ENCODE data around the gene TNFRSF13B.
"Not testable (repeated sequence)": the region's sequence is repeated elsewhere in the genome, so short reads cannot be mapped to it uniquely, and the experiment has no call there.

TNFRSF13B gene

DNA sequence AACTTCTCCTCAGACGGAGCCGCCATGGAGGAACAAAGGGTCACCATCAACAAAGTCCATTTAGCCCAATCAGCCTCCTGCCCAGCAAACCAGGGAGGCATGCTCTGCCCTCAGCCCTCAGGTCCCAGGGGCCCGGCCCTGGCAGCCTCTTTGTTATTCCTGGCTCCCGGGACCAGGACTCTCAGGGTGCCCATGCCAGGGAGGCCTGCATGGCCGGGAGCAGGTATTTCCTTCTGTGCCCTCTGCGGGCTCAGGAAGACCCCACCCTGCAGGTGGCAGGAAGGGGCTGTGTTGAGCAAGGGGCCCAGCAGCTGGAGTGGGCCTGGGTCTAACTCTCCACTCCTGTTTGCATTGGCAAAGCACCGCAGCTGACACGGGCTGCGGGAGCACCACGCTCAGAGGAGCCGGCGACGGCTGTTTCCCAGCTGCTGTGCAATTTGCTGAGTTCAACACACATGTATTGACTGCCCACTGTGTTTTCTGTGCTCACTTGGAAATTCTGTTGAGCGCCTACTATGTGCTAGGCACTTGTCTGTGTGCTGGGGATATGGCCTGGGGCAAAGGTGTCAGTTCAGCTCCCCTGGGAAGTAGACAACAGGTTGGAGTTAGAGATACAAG is 33.2 kb upstream of the TNFRSF13B start:
- DNase-seq, result not testable (repeated sequence)

- no peak for DNase-seq
Observed at GRCh38 chr17:17004251-17004996, 32.5 kb upstream of the TNFRSF13B start.

DNA sequence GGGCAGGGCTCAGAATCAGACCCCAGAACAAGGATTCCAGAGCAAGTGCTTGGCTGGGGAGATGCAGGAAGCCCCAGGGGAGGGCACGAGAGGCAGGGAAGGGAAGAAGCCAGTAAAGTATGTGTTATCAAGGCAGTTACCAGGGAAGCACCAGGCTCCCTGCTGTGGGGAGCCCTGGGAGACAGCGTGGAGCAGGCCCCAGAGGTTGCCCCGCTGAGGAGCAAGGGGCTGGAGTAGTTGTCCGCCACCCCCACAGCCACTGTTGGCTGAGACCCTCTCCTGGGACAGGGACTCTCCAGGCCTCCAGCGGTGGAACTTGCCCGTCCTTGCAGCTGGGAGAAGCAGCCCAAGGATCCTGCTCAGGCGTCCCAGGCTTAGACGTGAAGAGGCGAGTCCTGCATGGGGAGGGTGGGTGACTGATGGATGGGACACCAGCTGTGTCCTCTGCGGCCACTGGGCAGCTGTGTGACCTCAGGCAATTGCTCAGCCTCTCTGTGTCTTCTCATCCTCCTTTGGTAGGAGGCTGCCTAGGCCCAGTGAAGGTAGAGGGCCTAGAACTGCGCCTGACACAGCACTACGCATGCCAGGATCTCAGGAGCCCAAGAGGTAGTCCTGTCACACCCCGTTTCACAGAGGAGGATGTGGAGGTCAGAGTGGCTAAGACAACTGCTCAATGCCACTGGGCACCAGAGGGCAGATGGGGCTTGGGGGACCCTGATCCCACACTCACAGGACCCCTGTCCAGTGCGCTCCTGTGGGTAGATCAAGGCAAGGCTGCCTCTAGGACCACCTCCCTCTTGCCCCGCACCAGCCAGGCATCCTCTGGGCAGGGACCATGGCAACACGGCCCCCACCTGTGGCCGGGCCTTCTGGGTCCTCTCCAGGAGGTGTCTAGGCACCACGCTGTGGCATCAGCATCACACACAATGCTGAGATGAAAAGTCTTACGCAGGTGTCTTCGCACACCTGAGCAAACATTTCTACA is 31.1 kb upstream of the TNFRSF13B start:
- not testable (repeated sequence) for DNase-seq

- DNase-seq, result peak; percentile 86
Observed at GRCh38 chr17:17001874-17002520, 30.1 kb upstream of the TNFRSF13B start.

DNA sequence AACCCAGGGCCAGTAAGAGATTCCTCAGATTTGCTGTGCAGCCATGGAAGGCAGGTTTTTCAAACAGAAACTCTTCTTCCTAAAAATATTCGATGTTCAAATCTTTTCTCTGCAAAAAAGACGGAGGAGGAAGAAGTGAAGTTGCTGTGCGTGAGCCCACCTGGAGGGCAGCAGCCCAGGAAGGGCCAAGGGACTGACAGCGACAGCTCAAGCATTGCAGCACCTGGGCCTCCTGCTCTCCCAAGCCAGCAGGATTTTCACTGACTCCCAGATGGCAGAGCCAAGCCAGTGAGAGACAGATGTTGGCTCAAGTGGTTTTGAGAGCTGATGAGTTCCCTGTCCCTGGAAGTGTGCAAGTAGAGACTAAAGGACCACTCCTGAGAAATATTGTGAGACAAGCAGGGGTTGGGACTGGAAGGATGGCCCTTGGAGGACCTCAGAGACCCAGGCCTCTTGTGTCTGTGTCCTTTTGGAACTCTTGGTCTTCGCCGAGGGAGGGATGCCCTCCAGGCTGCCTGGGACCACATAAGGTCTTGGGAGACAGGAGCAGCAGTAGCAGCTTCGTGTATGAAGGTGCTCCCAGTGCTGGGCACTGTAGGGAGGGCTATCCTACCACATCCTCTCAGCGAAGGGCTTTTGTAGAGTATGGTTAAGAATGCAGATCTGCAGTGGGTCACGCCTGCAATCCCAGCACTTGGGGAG is 29.3 kb upstream of the TNFRSF13B start:
- DNase-seq, result no peak

GRCh38 chr17:16999931-17000625 is 28.2 kb upstream of the TNFRSF13B start:
- no peak for DNase-seq

GRCh38 chr17:16997514-16998429 is 25.9 kb upstream of the TNFRSF13B start:
- DNase-seq, result no peak

- DNase-seq, result not testable (repeated sequence)
Observed at GRCh38 chr17:16996726-16997125, 24.8 kb upstream of the TNFRSF13B start.

DNA sequence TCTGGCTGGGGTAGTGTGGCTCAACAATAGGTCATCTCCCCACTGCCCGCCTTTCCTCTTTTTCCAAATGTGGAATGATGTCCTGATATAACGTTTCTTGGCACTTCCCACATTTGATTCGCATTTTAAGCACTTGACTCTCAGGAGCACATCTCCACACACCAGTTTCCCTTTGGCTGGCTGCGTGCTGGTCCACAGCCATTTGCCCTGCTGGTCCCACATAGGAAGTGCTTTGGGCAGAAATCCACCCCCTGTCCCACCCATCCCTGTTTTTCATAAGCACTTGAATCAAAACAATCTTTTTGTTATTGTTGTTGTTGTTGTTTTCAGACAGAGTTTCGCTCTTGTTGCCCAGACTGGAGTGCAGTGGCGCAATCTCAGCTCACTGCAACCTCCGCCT is 24.0 kb upstream of the TNFRSF13B start:
- no peak for DNase-seq

GRCh38 chr17:16994631-16995030 is 22.7 kb upstream of the TNFRSF13B start:
- DNase-seq, result no peak

DNA sequence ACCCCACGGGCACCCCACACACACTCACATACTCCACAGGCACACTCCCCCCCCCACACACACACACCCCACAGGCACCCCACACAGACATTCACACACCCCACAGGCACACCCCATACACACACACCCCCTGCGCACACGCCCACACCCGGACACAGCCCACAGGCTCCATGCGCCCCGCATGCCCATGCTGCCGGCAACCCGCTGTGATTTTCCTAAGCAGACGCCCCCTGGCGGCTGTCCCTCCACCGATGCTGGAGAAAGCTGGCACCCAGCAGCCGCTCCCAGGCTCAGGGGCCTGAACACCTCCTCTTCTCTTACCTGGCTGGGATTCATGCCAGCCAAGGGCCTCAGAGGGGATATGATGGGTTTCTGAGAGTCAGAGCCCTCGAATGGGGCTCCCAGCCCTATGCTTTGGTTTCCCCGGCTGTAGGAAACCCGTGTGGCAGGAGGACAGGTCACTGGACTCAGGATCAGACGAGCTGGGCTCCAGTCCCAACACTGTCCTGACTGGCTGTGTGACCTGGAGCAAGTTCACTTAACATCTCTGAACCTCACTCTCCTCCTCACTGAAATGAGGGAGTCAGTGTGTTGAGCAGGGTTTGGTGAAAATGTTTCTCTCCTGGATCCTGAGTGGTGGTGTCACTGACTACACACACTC is 19.6 kb upstream of the TNFRSF13B start:
- DNase-seq, result peak; percentile 89

GRCh38 chr17:16989953-16990860 is 18.3 kb upstream of the TNFRSF13B start:
- DNase-seq, result no peak

GRCh38 chr17:16989230-16989952 is 17.5 kb upstream of the TNFRSF13B start:
- DNase-seq, result no peak

DNA sequence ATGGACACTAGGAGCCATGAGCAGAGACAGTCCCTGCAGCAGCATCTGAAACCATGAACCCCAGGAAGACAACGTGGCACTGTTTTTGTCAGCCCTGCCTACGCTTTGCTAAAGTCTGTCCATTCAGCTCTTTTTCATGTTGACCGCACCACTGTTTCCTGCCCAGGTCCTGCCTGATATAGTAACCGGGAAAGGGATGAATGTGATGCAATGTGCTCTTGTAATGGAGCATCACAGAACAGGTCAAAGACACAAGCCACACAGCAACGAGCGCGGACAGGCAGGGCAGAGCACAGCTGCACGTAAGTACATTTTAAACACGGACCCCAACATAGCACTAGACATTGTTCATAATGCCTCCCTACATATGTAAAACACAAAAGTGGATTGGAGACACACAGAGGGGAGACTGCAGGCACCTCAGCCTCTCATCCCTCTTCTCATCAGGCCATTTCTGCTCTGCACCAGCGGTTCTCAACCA is 16.9 kb upstream of the TNFRSF13B start:
- DNase-seq, result no peak

GRCh38 chr17:16987830-16988601 is 16.1 kb upstream of the TNFRSF13B start:
- DNase-seq, result peak; percentile 77

- no peak for DNase-seq
Observed at GRCh38 chr17:16987066-16987829, 15.3 kb upstream of the TNFRSF13B start.

Measured in activated CD4-positive, alpha-beta T cell treated with anti-CD3 and anti-CD28 coated beads for 48 hours (primary cell).